HepG2 (cell line): Measurements from ENCODE around the gene ABCG1. TPM values are rescaled to one million over a fixed set of nuclear protein-coding genes. Genes with fewer than 3 reads are reported as not detected.

ENCODE experiments used
- ATAC-seq: fragments of 200-7000 bp; cut with Tn5 transposase; 3 replicates; pipeline ENCODE4 v1.9.1; 2020; ENCODE audit warnings: mild to moderate bottlenecking, moderate library complexity
- BruUV-seq: library from RNA; stranded (reverse); fragments of 400-500 nt; replicated peaks from 2 replicates; lab custom pipeline; 2021; lab: Mats Ljungman, UMichigan
- CTCF ChIA-PET: fragments of 300-600 bp; formaldehyde crosslinking; extraction: SDS; loops from one replicate; lab custom pipeline; 2021; ENCODE audit warnings: low total read pairs, inconsistent platforms, low intra/inter-chr PET ratio; lab: Yijun Ruan, JAX
- POLR2A ChIA-PET: fragments of 350-600 bp; sonication (Branson Sonifier 250); formaldehyde crosslinking; loops from one replicate; lab custom pipeline; 2020; ENCODE audit warnings: antibody characterized with exemption, inconsistent platforms; lab: Yijun Ruan, JAX
- DNase-seq: peaks from one replicate; pipeline ENCODE4 v3.0.0-alpha.2; 2015; ENCODE audit warnings: low spot score
- FAIRE-seq: peaks from 3 replicates; lab custom pipeline; 2011; peaks lifted over from hg19 to GRCh38; lab: Jason Lieb, UNC
- H2AFZ ChIP-seq: one replicate; pipeline ENCODE4 v1.6.1; 2011; ENCODE audit warnings: low read length, inconsistent platforms
- H3K27ac ChIP-seq: fragments of 300-600 bp; 3 replicates; pipeline ENCODE4 v1.8.0; 2011; ENCODE audit warnings: mixed run types, mild to moderate bottlenecking, mixed read lengths, low read length, inconsistent platforms; ENCODE audit not compliant: insufficient read depth; ENCODE audit errors: extremely low read length
- H3K27me3 ChIP-seq, 2 experiments: fragments of 200-600 bp in 1 of 2; 2 replicates in 1 of 2; 3 replicates in 1 of 2; pipeline versions ENCODE4 v1.6.0 to v1.8.0; 2011; ENCODE audit warnings: low read length in 2 of 2, mild to moderate bottlenecking in 2 of 2, moderate library complexity in 2 of 2, inconsistent platforms in 1 of 2; ENCODE audit not compliant: insufficient read depth in 2 of 2, control insufficient read depth in 1 of 2
- H3K36me3 ChIP-seq, 2 experiments: fragments of 200-600 bp in 1 of 2; replicated peaks in 1 of 2; 2 replicates in 1 of 2; 3 replicates in 1 of 2; pipeline versions ENCODE4 v1.5.1 to v1.8.0; 2011; ENCODE audit warnings: low read length in 2 of 2, inconsistent platforms in 1 of 2; ENCODE audit not compliant: insufficient read depth in 2 of 2, control insufficient read depth in 1 of 2
- H3K4me1 ChIP-seq: 2 replicates; pipeline ENCODE4 v1.5.1; 2012; ENCODE audit warnings: low read length, inconsistent platforms; ENCODE audit not compliant: insufficient read depth
- H3K4me2 ChIP-seq: 2 replicates; pipeline ENCODE4 v1.6.0; 2011; ENCODE audit warnings: low read depth, low read length, inconsistent platforms
- H3K4me3 ChIP-seq, 3 experiments: fragments of 200-600 bp in 1 of 3; sonication (generic), shearing (Covaris generic) in 1 of 3; replicated peaks in 1 of 3; 2 replicates each; pipeline ENCODE4 v1.5.1; 2011 to 2016; ENCODE audit warnings: low read length in 3 of 3, inconsistent platforms in 2 of 3, low read depth in 2 of 3, mild to moderate bottlenecking in 2 of 3, control low read depth in 1 of 3, mixed read lengths in 1 of 3; ENCODE audit not compliant: insufficient read depth in 1 of 3
- H3K79me2 ChIP-seq: one replicate; pipeline ENCODE4 v1.6.1; 2011; ENCODE audit warnings: low read length, inconsistent platforms; ENCODE audit not compliant: insufficient read depth
- H3K9ac ChIP-seq: 2 replicates; pipeline ENCODE4 v1.6.0; 2011; ENCODE audit warnings: mild to moderate bottlenecking, low read depth, low read length, inconsistent platforms; ENCODE audit not compliant: insufficient read depth
- H3K9me3 ChIP-seq: 2 replicates; pipeline ENCODE4 v1.5.1; 2012; ENCODE audit warnings: mild to moderate bottlenecking, low read length
- H4K20me1 ChIP-seq: 2 replicates; pipeline ENCODE4 v1.6.0; 2011; ENCODE audit warnings: inconsistent platforms, mild to moderate bottlenecking, low read length, moderate library complexity; ENCODE audit not compliant: insufficient read depth
- BRD4 ChIP-seq: sonication (generic); formaldehyde crosslinking; IDR thresholded peaks from 2 replicates; pipeline ENCODE4 v1.4.0; 2020; ENCODE audit warnings: missing genetic modification reagents
- EED ChIP-seq: sonication (generic); formaldehyde crosslinking; IDR thresholded peaks from 2 replicates; pipeline ENCODE4 v1.5.0; 2020; ENCODE audit warnings: mild to moderate bottlenecking, missing genetic modification reagents
- SP1 ChIP-seq, 2 experiments: fragments of 450-650 bp in 1 of 2; sonication (generic) in 1 of 2; formaldehyde crosslinking in 1 of 2; IDR thresholded peaks; 2 replicates each; pipeline versions ENCODE4 v1.4.0 to v1.6.1; 2016 to 2020; ENCODE audit warnings: missing genetic modification reagents in 1 of 2
- ZC3H4 ChIP-seq: sonication (generic); formaldehyde crosslinking; IDR thresholded peaks from 2 replicates; pipeline ENCODE4 v1.4.0; 2020; ENCODE audit warnings: missing genetic modification reagents, borderline replicate concordance
- ZFP90 ChIP-seq: sonication (generic); formaldehyde crosslinking; IDR thresholded peaks from 2 replicates; pipeline ENCODE4 v1.8.0; 2022; ENCODE audit warnings: missing genetic modification reagents, mild to moderate bottlenecking, inconsistent platforms, borderline replicate concordance
- ZMYM4 ChIP-seq: sonication (generic); formaldehyde crosslinking; IDR thresholded peaks from 2 replicates; pipeline ENCODE4 v1.8.1; 2023; ENCODE audit warnings: mild to moderate bottlenecking, missing genetic modification reagents
- WGBS: methylation state at CpG from one replicate; pipeline ENCODE4 v1.1.6; 2017; ENCODE audit warnings: low lambda C conversion rate; 5-methylcytosine and 5-hydroxymethylcytosine counted together
- in situ Hi-C: cut with HindIII; loops from 2 replicates; pipeline ENCODE4 v1.10.0; 2017; ENCODE audit warnings: low pct_unique_long_range_greater_than_20kb; ENCODE audit not compliant: extremely low pct_ligation_motif_present
- intact Hi-C: fragments of 100-400 bp; cut with micrococcal nuclease; formaldehyde crosslinking; loops from one replicate; pipeline ENCODE4 v1.10.0; 2022; ENCODE audit not compliant: unreplicated experiment
- polyA plus RNA-seq, 8 experiments: library from polyadenylated mRNA; depleted of rRNA in 3 of 8; stranded (reverse) in 7 of 8; unstranded in 1 of 8; fragments of >200 nt; fragmentation: Illumina TruSeq in 4 of 8; extraction: Trizol in 4 of 8; gene quantifications; 2 replicates each; pipeline versions ENCODE4 v1.2.1 to v1.2.3, GENCODE V29; 2011 to 2016; ENCODE audit warnings: low read depth in 4 of 8, missing spikeins in 1 of 8, mixed read lengths in 1 of 8; ENCODE audit not compliant: insufficient read depth in 1 of 8
- total RNA-seq, 5 experiments: library from RNA; depleted of rRNA; stranded (reverse); fragments of >200 nt; fragmentation: Illumina TruSeq; extraction: Trizol; gene quantifications; 2 replicates each; pipeline ENCODE4 v1.2.3, GENCODE V29; 2016; ENCODE audit warnings: low read depth in 1 of 5
- TF ChIP-seq, protein P1 (sequence below): sonication (generic); formaldehyde crosslinking; IDR thresholded peaks from 2 replicates; pipeline ENCODE4 v1.8.0; 2022; ENCODE audit warnings: mild to moderate bottlenecking, missing genetic modification reagents
- TF ChIP-seq, protein P2 (sequence below): fragments of 450-650 bp; IDR thresholded peaks from 2 replicates; pipeline ENCODE4 v1.6.1; 2017

Gene ABCG1
- total and polyA plus RNA-seq, 2 of the 13 experiments (the other 11 are each of a cell fraction or from before 2014, with no cell fraction given), result 0.04 TPM; not detected in 1

DNA sequence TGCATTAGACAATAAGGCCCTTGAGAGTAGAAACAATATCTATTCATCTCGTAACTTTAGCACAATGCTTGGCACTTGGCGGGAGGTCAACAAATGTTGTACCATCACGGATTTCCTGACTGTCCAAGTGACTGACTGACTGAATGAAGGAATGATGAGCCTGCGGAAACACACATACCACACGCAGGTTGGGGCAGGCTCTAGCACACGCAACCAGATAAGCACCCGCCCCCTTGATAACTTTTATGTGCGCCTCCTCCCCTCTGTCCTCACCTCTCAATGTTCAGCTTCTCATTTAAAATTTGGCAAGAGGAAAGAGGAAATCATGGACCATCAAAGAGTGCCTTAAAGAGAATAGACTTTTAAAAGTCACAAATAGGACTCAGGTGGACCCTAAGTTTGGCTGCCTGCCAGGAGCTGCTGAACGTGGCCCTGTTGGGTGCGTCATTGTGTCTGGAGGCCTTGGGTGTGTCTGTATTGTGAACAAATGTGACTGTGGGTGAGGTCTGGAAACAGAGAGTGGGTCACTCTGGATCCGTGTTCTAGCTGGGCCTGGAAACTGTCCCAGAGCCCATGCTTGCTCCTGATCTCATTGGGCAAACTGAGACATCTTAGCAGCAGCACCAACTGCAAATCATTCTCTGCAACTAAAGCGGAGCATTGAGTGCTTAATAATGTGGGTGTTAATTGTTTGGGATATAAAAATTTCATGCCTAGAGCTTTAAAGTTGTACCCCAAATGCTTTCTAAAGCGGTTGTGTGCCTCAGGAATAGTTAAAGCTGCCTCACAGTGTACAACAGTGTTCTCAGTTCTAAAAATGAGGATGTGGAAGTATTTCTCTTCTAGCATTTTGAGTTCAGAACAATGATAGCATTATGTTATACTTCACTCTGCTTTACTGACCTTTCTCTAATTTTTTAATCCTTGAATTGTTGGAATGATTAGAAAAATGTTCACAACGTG, 47.6 kb upstream of the ABCG1 start:
- in situ Hi-C loops, result no loop called here
- DNase-seq (no peak), FAIRE-seq (no peak), ATAC-seq (no peak)
- WGBS, result 47% methylated on average over 13 of the region's 14 CpGs
- CTCF ChIA-PET, result no interaction called here
- no peak overlapping the region for H2AFZ ChIP-seq
- H3K27ac ChIP-seq, result no peak overlapping the region
- no peaks in the 10 kb centered on the region for H3K36me3 ChIP-seq
- no peaks in the 10 kb centered on the region for H3K9me3 ChIP-seq
- H3K4me1 ChIP-seq, result no peaks in the 10 kb centered on the region
- no peak for TF ChIP-seq ZC3H4 (CRISPR knock-in tag)
- no peak for TF ChIP-seq ZFP90
- TF ChIP-seq EED (CRISPR knock-in tag), result no peak
- TF ChIP-seq SP1 (IDR thresholded peaks at IDR 0.05), result no peak
- TF ChIP-seq SP1 (CRISPR knock-in tag; IDR thresholded peaks at IDR 0.05), result no peak
- TF ChIP-seq, protein P1, sequence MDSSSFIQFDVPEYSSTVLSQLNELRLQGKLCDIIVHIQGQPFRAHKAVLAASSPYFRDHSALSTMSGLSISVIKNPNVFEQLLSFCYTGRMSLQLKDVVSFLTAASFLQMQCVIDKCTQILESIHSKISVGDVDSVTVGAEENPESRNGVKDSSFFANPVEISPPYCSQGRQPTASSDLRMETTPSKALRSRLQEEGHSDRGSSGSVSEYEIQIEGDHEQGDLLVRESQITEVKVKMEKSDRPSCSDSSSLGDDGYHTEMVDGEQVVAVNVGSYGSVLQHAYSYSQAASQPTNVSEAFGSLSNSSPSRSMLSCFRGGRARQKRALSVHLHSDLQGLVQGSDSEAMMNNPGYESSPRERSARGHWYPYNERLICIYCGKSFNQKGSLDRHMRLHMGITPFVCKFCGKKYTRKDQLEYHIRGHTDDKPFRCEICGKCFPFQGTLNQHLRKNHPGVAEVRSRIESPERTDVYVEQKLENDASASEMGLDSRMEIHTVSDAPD (CRISPR knock-in tag), result no peak
- TF ChIP-seq, protein P2, sequence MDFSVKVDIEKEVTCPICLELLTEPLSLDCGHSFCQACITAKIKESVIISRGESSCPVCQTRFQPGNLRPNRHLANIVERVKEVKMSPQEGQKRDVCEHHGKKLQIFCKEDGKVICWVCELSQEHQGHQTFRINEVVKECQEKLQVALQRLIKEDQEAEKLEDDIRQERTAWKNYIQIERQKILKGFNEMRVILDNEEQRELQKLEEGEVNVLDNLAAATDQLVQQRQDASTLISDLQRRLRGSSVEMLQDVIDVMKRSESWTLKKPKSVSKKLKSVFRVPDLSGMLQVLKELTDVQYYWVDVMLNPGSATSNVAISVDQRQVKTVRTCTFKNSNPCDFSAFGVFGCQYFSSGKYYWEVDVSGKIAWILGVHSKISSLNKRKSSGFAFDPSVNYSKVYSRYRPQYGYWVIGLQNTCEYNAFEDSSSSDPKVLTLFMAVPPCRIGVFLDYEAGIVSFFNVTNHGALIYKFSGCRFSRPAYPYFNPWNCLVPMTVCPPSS, result no peak
- no peak for TF ChIP-seq ZMYM4 (CRISPR knock-in tag)
- TF ChIP-seq BRD4, result no peak
- H4K20me1 ChIP-seq, result no peaks in the 10 kb centered on the region
- peaks cover 0 to 3% of the 10 kb centered on the region in 2 experiments; a peak in 1 of 5 replicates for H3K27me3 ChIP-seq
- no peak overlapping the region for H3K4me3 ChIP-seq
- POLR2A ChIA-PET, result no interaction called here
- no TSS peak for BruUV-seq
- H3K79me2 ChIP-seq, result no peaks in the 10 kb centered on the region
- intact Hi-C loops, result no loop called here
- no peak overlapping the region for H3K9ac ChIP-seq
- no peak overlapping the region for H3K4me2 ChIP-seq
